T47D (cell line): ENCODE results near the gene CASR.

ENCODE experiments used
- DNase-seq, 2 experiments: peaks; one replicate each; pipeline versions ENCODE4 v3.0.0 to v3.0.0-alpha.2; 2011 to 2012; ENCODE audit warnings: low read depth in 1 of 2, low spot score in 1 of 2
- JUND ChIP-seq: IDR thresholded peaks from 2 replicates; pipeline ENCODE4 v1.6.1; 2012; ENCODE audit warnings: low read depth
- in situ Hi-C: cut with HindIII; loops from 2 replicates; pipeline ENCODE4 v1.10.0; 2016; ENCODE audit warnings: low sequenced_read_pairs, low pct_unique_long_range_greater_than_20kb

CASR gene

GRCh38 chr3:122306622-122306953, 123.1 kb downstream of the CASR start:
- in situ Hi-C loops, result no loop called here
- TF ChIP-seq JUND, result no peak
- no peak for DNase-seq

GRCh38 chr3:122307094-122307687, 123.7 kb downstream of the CASR start:
- no peak for TF ChIP-seq JUND
- DNase-seq, result no peak
- in situ Hi-C loops, result no loop called here

GRCh38 chr3:122307976-122308375, 124.5 kb downstream of the CASR start:
- no peak for TF ChIP-seq JUND
- DNase-seq, result no peak
- in situ Hi-C loops, result no loop called here

- no peak for TF ChIP-seq JUND
- in situ Hi-C loops, result no loop called here
These were observed 126.9 kb downstream of the CASR start for GRCh38 chr3:122310361-122310760.

GRCh38 chr3:122312826-122313225, 129.4 kb downstream of the CASR start:
- in situ Hi-C loops, result no loop called here
- TF ChIP-seq JUND, result no peak
- no peak for DNase-seq

More at GRCh38 chr3:122310361-122310760, 126.9 kb downstream of the CASR start:
- DNase-seq, result no peak

GRCh38 chr3:122313281-122313680, 129.8 kb downstream of the CASR start:
- DNase-seq, result no peak
- no peak for TF ChIP-seq JUND
- in situ Hi-C loops, result no loop called here

GRCh38 chr3:122314228-122314876, 130.9 kb downstream of the CASR start:
- DNase-seq, result no peak
- no peak for TF ChIP-seq JUND
- in situ Hi-C loops, result no loop called here

GRCh38 chr3:122315619-122316018, 132.2 kb downstream of the CASR start:
- no peak for TF ChIP-seq JUND
- DNase-seq, result no peak
- in situ Hi-C loops, result no loop called here

GRCh38 chr3:122316368-122316767, 132.9 kb downstream of the CASR start:
- DNase-seq, result no peak
- no peak for TF ChIP-seq JUND
- in situ Hi-C loops, result no loop called here

- DNase-seq, result no peak
- in situ Hi-C loops, result no loop called here
- no peak for TF ChIP-seq JUND
These were observed 135.2 kb downstream of the CASR start for GRCh38 chr3:122318620-122319019.

- no peak for DNase-seq
- no peak for TF ChIP-seq JUND
- in situ Hi-C loops, result no loop called here
These were observed 138.9 kb downstream of the CASR start for GRCh38 chr3:122322095-122323075.

- no peak for TF ChIP-seq JUND
- DNase-seq, result peak in 1 of 2 experiments; percentile 24
- in situ Hi-C loops, result no loop called here
These were observed 141.4 kb downstream of the CASR start, which contains the start of gene CSTA for GRCh38 chr3:122324871-122325323. TSS of gene CSTA (plus strand) at chr3:122325248. CDS start at chr3:122325293, 45 bp downstream.

GRCh38 chr3:122325769-122326168, 142.3 kb downstream of the CASR start:
- in situ Hi-C loops, result no loop called here
- no peak for TF ChIP-seq JUND
- no peak for DNase-seq
